ENCODE data around the gene BMP7. TPM values are rescaled to one million over a fixed set of nuclear protein-coding genes. Genes with fewer than 3 reads are reported as not detected.

The BMP7 gene
- total and polyA plus RNA-seq, 2 experiments from 2014 or later, result 15.9 to 22.8 TPM

- ATAC-seq, result no peak; the same call in 1 of the 3 replicates
- Histone ChIP-seq H3K27ac (ENCODE audit: low read depth) (peak overlapping the region; percentile 62; the same call in 1 of the 2 replicates), H3K4me3 (no peak overlapping the region)
Measured at GRCh38 chr20:57211406-57211805, 55.0 kb downstream of the BMP7 start.

More at GRCh38 chr20:57211406-57211805, 55.0 kb downstream of the BMP7 start:
- H3F3A ChIP-seq (replicated peaks; ENCODE audit: low read depth), result no peaks in the 10 kb centered on the region
- Mint-ChIP-seq H3K4me3 (no peak overlapping the region; the same call in 2 of the 3 replicates), H3K9me3 (peaks cover 8% of the 10 kb centered on the region), H3K27me3 (ENCODE audit: insufficient read depth, low read depth, poor library complexity) (peaks cover 6% of the 10 kb centered on the region), H3K27ac (no peak overlapping the region), H3K4me1 (peaks cover 25% of the 10 kb centered on the region), H3K36me3 (ENCODE audit: low read depth) (peaks cover 3% of the 10 kb centered on the region)
- no peak overlapping the region for H2AFZ ChIP-seq
- no peaks in the 10 kb centered on the region for H4K20me1 ChIP-seq (replicated peaks; ENCODE audit: insufficient read depth)
- no peaks in the 10 kb centered on the region for H3K9me2 ChIP-seq (ENCODE audit: insufficient read depth)
- peaks cover 16% of the 10 kb centered on the region for H3K4me1 ChIP-seq (ENCODE audit: insufficient read depth)
- no peaks in the 10 kb centered on the region for H3K27me3 ChIP-seq (ENCODE audit: insufficient read depth)
- no peaks in the 10 kb centered on the region for H3K36me3 ChIP-seq (ENCODE audit: insufficient read depth)
- H3K79me2 ChIP-seq (replicated peaks; ENCODE audit: insufficient read depth), result no peaks in the 10 kb centered on the region
- no peak overlapping the region for H3K4me2 ChIP-seq
- TF ChIP-seq CTCF (conservative IDR thresholded peaks at IDR 0.05; ENCODE audit: low read depth in 2 of 2), result no peak
- no peak for TF ChIP-seq NANOG (IDR thresholded peaks at IDR 0.05; ENCODE audit: borderline replicate concordance)
- no peak for TF ChIP-seq REST (IDR thresholded peaks at IDR 0.05; ENCODE audit: unreplicated experiment)
- TF ChIP-seq ETS1 (IDR thresholded peaks at IDR 0.05), result no peak
- no peak for TF ChIP-seq CREB1 (CRISPR knock-in tag; IDR thresholded peaks at IDR 0.05; ENCODE audit: low read depth)
- no peak for TF ChIP-seq ZNF331 (CRISPR knock-in tag; IDR thresholded peaks at IDR 0.05; ENCODE audit: low read depth)
- TF ChIP-seq JUNB (IDR thresholded peaks at IDR 0.05; ENCODE audit: unreplicated experiment), result no peak
- TF ChIP-seq ZNF114 (CRISPR knock-in tag; IDR thresholded peaks at IDR 0.05), result no peak
- TF ChIP-seq ZNF462 (CRISPR knock-in tag; IDR thresholded peaks at IDR 0.05), result no peak
- TF ChIP-seq EZH2phosphoT487 (IDR thresholded peaks at IDR 0.05; ENCODE audit: unreplicated experiment), result no peak
- no peak for TF ChIP-seq POLR2AphosphoS5 (IDR thresholded peaks at IDR 0.05; ENCODE audit: low read depth)
- no peak for TF ChIP-seq STAT1 (IDR thresholded peaks at IDR 0.05; ENCODE audit: unreplicated experiment)
- TF ChIP-seq EZH2 (IDR thresholded peaks at IDR 0.05; ENCODE audit: low read depth, unreplicated experiment), result no peak
- DNase-seq (ENCODE audit: low spot score), result no peak

Data from GM23338 (cell line).